Right forelimb (tissue), 1 donor: ENCODE results near the gene CLC.
"Not testable (repeated sequence)": the region's sequence is repeated elsewhere in the genome, so short reads cannot be mapped to it uniquely, and the experiment has no call there.

Experiments used
- DNase-seq: peaks from one replicate; pipeline ENCODE4 v3.0.0-alpha.2; 2018

The CLC gene

GRCh38 chr19:39737891-39738290 is at the start of gene CLC:
CLC (minus strand) TSS chr19:39738029; CDS start chr19:39737952, 77 bp downstream.
- DNase-seq = no peak

- no peak for DNase-seq
Measured at GRCh38 chr19:39780894-39781293, 43.1 kb upstream of the CLC start.

DNA sequence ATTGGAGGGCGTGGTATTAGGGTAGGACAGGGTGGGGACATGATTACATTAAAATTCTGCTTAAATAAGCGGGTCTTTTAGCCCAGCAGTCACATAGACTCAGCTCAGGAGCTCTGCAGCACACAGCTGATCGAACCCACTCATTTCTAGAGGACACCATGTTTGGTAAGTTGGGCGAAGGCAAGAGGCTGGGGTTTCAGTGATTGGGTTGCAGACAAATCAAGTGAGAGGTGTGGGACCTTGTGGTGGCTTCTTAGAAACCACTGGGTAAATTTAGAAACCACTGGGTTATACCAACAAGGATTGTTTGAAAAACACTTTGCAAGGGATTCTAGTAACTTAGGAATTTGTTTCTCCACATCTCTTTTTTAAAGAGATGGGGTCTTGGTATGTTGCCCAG is 40.9 kb upstream of the CLC start, which contains the start of gene LEUTX:
Gene LEUTX, plus strand, starts transcription at position 92 of the 400 bp plus-strand sequence. Its CDS starts 67 bp downstream, at position 159.
- no peak for DNase-seq

DNA sequence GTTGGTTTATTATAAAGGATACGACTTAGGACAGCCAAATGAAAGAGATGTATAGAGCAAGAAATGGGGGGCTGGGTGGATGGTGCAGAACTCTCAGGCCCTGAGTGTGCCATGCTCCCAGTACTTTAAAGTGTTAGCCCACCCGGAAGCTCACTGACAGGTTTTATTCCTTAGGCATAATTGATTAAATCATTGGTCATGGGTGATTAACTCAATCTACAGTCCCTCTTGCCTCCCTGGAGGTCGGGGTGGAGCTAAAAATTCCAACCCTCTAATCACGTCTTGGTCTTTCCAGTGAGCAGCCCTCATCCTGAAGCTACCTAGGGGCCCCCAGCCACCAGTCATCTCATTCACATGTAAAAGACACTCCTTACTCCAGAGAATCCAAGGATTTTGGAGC is 31.0 kb upstream of the CLC start:
- no peak for DNase-seq

DNA sequence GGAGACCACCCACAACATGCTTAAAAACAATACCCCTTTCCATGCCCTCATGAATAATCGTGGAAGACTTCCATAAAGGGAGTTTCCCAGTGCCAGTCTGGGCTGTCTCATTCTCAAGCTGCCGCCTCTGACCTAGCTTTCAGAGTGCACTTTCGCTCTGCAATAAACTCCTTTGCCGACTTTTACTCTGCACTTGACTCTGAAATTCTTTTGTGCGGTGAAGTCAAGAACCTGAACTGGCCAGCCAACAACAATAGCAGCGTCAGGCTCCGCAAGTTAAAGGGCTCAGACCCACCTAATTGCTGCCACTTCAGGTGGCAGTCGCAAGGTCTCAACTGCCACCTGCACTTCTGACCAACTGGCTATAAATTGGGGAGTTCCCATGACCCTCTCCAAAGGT is 30.5 kb upstream of the CLC start:
- DNase-seq = no peak

DNA sequence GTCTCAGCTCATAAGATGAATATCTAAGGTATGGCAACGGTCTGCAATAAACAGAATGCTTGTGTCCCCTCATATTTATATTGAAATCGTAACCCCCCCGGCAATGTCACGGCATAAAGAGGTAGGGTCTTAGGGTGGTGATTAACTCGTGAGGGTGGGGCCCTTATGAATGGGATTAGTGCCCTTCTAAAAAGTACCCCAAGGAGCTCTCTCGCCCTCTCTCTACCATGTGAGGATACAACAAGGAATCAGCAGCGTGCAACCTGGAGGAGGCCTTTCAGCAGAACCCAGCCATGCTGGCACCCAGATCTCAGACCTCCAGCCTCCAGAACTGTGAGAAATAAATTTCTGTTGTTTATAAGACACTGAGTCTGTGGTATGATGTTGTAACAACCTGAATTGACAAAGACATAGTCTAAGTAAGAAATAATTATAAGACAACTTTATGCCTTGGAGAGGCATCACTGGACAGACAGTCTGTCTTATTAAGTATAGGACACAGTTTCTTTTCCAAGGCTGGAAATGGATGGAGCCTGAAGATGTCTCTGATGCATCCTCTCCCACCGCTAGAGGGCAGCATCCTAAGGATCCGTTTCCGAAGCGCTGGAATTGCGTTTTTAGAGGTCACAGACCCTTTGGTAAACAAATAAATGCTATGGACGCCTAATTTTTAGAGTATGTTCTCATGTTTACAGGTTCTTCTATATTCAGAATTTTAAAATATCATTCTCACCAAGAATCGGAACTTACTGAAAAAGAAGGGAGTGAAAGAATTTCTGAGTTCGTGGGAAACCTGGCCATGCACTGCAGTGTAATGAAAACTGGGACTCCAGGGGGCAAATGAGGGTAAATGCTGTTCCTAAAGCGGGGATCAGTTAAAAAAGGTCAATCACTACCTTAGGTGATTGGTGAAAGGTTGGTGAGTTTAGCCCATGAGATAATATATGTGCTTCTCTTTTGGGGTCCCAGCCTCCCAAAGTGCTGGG is 27.6 kb upstream of the CLC start:
- no peak for DNase-seq

DNA sequence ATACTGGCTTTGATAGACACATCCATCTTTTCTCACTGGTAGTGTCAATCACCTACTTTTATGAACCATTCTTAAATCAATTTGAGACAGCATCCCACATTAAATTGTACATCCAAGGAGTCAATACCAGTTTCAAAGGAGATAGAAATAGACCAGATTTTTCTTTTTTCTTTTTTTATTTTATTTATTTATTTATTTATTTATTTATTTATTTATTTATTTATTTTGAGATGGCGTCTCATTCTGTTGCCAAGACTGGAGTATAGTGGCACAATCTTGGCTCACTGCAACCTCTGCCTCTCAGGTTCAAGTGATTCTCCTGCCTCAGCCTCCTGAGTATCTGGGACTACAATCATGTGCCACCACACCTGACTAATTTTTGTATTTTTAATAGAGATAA is 24.0 kb upstream of the CLC start:
- DNase-seq = not testable (repeated sequence)

DNA sequence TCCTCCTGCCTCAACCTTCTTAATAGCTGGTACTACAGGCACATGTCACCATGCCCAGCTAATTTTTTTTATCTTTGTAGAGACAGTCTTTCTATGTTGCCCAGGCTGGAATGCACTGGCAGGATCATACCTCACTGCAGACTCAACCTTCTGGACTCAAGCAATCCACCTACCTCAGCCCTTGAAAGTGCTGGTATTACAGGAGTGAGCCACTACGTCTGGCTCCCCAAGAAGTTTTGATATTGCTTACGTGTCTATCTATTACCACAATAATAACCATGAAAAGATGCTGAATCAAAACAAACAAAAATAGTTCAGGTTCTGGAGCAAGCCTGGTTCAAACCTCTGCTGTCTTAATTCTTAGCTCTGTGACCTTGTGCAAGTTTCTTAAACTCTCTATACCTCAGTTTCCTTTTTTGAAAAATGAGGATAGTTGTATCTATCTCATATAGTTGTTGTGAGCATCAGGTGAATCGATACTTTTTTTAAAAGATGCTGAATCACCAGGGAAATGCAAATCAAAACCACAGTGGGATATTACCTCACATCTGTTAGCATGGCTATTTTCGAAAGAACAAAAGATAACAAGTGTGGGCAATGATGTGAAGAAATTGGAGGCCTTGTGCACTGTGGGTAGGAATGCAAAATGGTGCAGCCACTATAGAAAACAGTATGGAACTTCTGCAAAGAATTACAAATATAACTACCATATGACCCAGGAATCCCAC is 21.8 kb upstream of the CLC start:
- no peak for DNase-seq

DNA sequence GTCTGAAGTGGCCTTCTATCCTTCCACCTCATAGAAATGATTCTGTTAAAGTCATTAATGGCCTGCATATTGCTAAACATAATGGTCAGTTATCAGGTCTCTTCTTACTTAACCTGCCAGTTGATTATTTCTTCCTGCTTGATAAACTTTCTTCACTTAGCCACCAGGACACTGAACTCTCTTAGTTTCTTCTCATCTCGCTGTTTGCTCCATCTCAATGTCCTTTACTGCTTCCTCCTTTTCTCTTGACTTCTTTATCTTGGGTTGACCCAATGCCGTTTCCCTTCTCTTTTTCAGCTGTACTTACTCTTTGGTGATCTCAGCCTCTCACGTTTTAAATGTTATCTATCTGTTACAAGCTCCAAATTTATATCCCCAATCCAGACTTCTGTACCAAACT is 17.1 kb upstream of the CLC start:
- no peak for DNase-seq

GRCh38 chr19:39754544-39754943 is 16.7 kb upstream of the CLC start:
- no peak for DNase-seq

- no peak for DNase-seq
Measured at GRCh38 chr19:39752795-39753194, 15.0 kb upstream of the CLC start.

GRCh38 chr19:39752390-39752789 is 14.6 kb upstream of the CLC start:
- DNase-seq = no peak

DNA sequence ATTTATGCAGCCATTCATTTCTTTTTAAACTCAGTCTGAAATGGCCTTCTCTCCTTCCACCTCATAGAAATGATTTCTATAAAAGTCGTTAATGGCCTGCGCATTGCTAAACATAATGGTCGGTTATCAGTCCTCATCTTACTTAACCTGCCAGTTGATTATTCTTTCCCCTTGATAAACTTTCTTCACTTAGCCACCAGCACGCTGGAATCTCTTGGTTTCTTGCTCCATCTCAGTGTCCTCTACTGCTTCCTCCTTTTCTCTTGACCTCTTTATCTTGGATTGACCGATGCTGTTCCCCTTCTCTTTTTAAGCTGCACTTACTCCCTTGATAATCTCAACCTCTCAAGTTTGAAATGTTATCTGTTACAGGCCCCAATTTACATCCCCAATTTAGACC is 12.2 kb upstream of the CLC start:
- DNase-seq = no peak

DNA sequence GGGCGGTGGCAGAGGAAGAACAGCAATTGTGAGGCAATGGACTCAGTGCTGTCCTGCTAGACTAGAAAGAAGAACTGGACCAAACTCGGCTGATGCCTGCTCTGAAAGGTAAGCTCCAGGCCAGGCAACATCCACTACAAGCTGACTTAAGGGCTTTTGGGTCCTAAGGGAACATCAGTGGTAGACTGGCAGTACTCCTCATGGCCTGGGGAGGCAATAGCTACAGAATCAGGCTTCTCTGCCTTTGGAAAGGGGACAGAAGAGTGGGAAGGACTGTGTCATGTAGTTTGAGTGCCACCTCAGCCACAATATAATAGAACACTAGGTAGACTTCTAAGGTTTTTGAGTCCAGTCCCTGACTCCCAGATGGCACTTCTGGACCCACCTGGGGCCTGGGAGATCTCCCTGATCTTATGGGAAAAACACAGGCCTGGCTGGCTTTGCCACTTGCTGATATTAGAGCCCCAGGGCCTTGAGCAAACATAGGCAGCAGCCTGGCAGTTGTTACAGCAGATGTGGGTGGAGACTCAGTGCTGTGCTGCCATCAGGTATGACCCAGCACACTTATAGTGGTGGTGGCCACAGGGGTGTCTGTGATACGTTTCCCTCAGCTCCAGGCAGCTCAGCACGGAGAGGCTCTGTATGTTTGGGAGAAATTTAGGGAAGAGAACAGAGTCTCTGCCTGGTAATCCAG is 9.2 kb upstream of the CLC start:
- no peak for DNase-seq

DNA sequence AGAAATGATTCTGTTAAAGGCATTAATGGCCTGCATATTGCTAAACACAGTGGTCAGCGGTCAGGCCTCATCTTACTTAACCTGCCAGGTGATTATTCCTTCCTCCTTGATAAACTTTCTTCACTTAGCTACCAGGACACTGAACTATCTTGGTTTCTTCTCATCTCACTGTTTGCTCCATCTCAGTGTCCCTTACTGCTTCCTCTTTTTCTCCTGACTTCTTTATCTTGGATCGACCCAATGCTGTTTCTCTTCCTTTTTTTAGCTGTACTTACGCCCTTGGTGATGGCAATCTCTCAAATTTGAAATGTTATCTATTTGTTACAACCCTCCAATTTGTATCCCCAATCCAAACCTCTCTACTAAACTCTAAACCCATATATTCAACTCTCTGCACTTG is 7.8 kb upstream of the CLC start:
- DNase-seq = no peak

DNA sequence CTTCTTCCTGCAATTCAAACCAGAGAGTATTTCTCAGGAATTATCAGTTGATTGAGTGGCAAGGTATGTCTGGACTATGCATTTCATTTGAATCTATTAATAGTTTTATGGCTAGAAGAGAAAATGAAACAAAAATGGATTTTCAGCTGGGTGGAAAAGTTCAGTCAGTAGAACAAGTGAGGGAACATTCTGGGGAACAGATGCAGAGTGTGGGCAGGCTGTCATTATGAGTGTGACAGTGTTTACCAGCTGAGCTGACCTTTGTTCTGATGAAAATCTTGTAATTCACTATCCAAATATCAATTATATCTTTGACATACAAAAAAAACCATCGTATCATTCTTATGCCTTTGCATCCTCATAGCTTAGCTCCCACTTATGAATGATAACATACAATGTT is 2.6 kb upstream of the CLC start:
- DNase-seq = no peak

DNA sequence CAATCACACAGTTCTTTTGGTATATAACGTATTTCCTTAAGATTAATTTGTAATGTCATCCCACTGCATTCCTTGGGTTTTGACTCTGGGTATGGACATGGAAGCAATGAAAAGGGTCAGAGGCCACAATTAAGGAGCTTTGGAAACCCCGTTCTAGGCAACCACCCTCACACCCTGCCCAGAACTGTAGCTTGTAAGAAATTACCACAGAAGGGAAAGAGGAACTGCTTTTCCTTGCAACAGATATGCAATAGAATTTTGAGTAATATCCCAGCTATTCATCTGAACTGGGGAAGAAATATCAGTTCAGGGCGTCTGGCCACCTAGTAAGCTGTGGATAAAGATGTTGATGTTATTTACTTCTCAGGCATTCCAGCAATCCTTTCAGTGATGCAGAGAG is 985 bp upstream of the CLC start:
- no peak for DNase-seq

GRCh38 chr19:39737351-39737750 is 478 bp downstream of the CLC start:
- DNase-seq = no peak

GRCh38 chr19:39736088-39736487 is 1.7 kb downstream of the CLC start:
- DNase-seq = no peak

- no peak for DNase-seq
Measured at GRCh38 chr19:39735688-39736087, 2.1 kb downstream of the CLC start.

- DNase-seq = no peak
Measured at GRCh38 chr19:39733841-39734240, 4.0 kb downstream of the CLC start.

DNA sequence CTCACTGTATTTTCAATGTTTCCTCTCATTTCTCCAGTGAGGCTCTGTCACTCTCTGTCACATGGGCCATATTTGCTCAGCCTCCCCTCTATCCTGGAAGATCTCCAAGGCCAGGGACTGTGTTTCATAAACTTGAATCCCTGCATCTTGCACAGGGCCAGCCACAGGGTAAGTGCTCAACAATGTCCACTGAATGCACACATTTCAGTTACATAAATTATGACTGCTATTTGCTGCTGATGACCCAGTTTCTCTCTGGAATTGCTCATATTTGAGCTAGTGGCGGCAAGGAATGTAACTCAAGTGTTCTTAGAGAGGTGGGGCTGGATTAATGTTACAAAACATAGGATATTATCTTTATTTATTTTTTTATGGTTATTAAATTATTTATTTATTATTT is 6.1 kb downstream of the CLC start:
- no peak for DNase-seq

DNA sequence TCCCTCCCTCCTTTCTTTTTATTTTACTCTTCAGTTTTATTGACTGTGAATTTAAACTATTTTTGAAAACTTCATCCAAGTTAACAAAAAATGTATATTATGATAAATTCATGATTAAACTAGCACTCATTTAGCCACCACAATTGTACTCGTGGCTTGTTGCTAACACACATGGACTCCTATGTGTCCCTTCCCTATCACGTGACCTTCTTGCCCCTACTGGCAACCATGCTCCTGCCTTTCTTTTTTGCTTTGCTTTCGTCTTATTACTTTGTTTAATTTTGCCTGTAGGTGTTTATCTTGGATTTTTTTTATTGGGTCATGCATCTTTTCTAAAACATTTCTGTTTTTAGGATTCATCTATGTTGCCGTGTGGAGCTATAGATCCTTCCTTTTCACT is 8.2 kb downstream of the CLC start:
- no peak for DNase-seq
